B cell (primary cell): ENCODE results near the gene MRM1.

Experiments used
- CTCF ChIP-seq: fragments of 200-600 bp; IDR thresholded peaks from one replicate; pipeline ENCODE4 v1.8.0; 2022; ENCODE audit warnings: antibody characterized with exemption, mild to moderate bottlenecking
- EZH2 ChIP-seq: IDR thresholded peaks from 2 replicates; pipeline ENCODE4 v1.6.1; 2012; ENCODE audit warnings: borderline replicate concordance, low read depth, mild to moderate bottlenecking, moderate library complexity, low read length; ENCODE audit not compliant: insufficient read depth, poor library complexity, severe bottlenecking

- no peak for TF ChIP-seq CTCF
- no peak for TF ChIP-seq EZH2
These were observed 9.1 kb upstream of the MRM1 start for GRCh38 chr17:36592316-36592715.
